ENCODE measurements around the gene PTPRG. TPM values are rescaled to one million over a fixed set of nuclear protein-coding genes. Genes with fewer than 3 reads are reported as not detected.

PTPRG gene
- total and polyA plus RNA-seq, 2 of the 13 experiments (the other 11 are each of a cell fraction or from before 2014, with no cell fraction given): 8.0 to 25.3 TPM

GRCh38 chr3:62178739-62179600 is 617.6 kb downstream of the PTPRG start (continued):
- TF ChIP-seq IKZF5 (CRISPR knock-in tag; IDR thresholded peaks at IDR 0.05) (no peak), ZNF563 (CRISPR knock-in tag; IDR thresholded peaks at IDR 0.05) (no peak), ATAD3A (CRISPR knock-in tag; IDR thresholded peaks at IDR 0.05) (no peak), MXD4 (CRISPR knock-in tag; IDR thresholded peaks at IDR 0.05) (no peak), TOPORS (CRISPR knock-in tag; IDR thresholded peaks at IDR 0.05) (no peak)

- H3K36me3 ChIP-seq (replicated peaks in 1 of 2; ENCODE audit: control insufficient read depth in 1 of 2, insufficient read depth in 2 of 2, low read length in 2 of 2): peaks cover 4 to 5% of the 10 kb centered on the region in 2 experiments; a peak in 1 of 5 replicates
- CTCF ChIA-PET (ENCODE audit: low intra/inter-chr PET ratio, low total read pairs): no interaction called here
- 94% methylated on average over 5 of the region's 5 CpGs for WGBS (ENCODE audit: low lambda C conversion rate)
- H3K4me2 ChIP-seq (ENCODE audit: low read depth, low read length): no peak overlapping the region
- in situ Hi-C loops (cut with HindIII; ENCODE audit: extremely low pct_ligation_motif_present, low pct_unique_long_range_greater_than_20kb): loop anchor here (25.0 kb wide), 2 partner anchors 318 to 618 kb away; partner anchors contain the start of gene PTPRG
- H3K27ac ChIP-seq (ENCODE audit: extremely low read length, insufficient read depth, low read length): no peak overlapping the region
- BruUV-seq (replicated peaks): no TSS peak
- no peaks in the 10 kb centered on the region for H3K9me3 ChIP-seq (ENCODE audit: low read length)
- POLR2A ChIA-PET: no interaction called here
- H3K79me2 ChIP-seq (ENCODE audit: insufficient read depth, low read length): no peaks in the 10 kb centered on the region
- H4K20me1 ChIP-seq (ENCODE audit: insufficient read depth, low read length): no peaks in the 10 kb centered on the region
- no peaks in the 10 kb centered on the region for H3K27me3 ChIP-seq (ENCODE audit: control insufficient read depth in 1 of 2, insufficient read depth in 2 of 2, low read length in 2 of 2)
- H3K4me1 ChIP-seq (ENCODE audit: insufficient read depth, low read length): peaks cover 16% of the 10 kb centered on the region
- no peak for FAIRE-seq
- no peak overlapping the region for H2AFZ ChIP-seq (ENCODE audit: low read length)
- no peak for ATAC-seq
- H3K4me3 ChIP-seq (replicated peaks in 1 of 3; ENCODE audit: insufficient read depth in 1 of 3, low read depth in 2 of 3, low read length in 3 of 3): no peak overlapping the region
- DNase-seq (ENCODE audit: low spot score): no peak
- no peak overlapping the region for H3K9ac ChIP-seq (ENCODE audit: insufficient read depth, low read depth, low read length)
- intact Hi-C loops (cut with micrococcal nuclease; ENCODE audit: unreplicated experiment): loop anchor here (10.0 kb wide), 2 partner anchors 616 to 1426 kb away; partner anchors contain the start of gene PTPRG
- TF ChIP-seq ZNF530 (CRISPR knock-in tag; IDR thresholded peaks at IDR 0.05; ENCODE audit: low read depth) (no peak), ZNF580 (CRISPR knock-in tag; IDR thresholded peaks at IDR 0.05; ENCODE audit: borderline replicate concordance, low read depth) (no peak), ZNF879 (CRISPR knock-in tag; IDR thresholded peaks at IDR 0.05) (no peak), IRX3 (CRISPR knock-in tag; IDR thresholded peaks at IDR 0.05; ENCODE audit: borderline replicate concordance, low read depth) (no peak), ZNF414 (CRISPR knock-in tag; IDR thresholded peaks at IDR 0.05) (no peak), TSC22D2 (CRISPR knock-in tag; IDR thresholded peaks at IDR 0.05; ENCODE audit: borderline replicate concordance) (no peak), CHCHD3 (CRISPR knock-in tag; IDR thresholded peaks at IDR 0.05) (no peak)
- TF ChIP-seq, protein P1, sequence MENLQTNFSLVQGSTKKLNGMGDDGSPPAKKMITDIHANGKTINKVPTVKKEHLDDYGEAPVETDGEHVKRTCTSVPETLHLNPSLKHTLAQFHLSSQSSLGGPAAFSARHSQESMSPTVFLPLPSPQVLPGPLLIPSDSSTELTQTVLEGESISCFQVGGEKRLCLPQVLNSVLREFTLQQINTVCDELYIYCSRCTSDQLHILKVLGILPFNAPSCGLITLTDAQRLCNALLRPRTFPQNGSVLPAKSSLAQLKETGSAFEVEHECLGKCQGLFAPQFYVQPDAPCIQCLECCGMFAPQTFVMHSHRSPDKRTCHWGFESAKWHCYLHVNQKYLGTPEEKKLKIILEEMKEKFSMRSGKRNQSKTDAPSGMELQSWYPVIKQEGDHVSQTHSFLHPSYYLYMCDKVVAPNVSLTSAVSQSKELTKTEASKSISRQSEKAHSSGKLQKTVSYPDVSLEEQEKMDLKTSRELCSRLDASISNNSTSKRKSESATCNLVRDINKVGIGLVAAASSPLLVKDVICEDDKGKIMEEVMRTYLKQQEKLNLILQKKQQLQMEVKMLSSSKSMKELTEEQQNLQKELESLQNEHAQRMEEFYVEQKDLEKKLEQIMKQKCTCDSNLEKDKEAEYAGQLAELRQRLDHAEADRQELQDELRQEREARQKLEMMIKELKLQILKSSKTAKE (CRISPR knock-in tag; IDR thresholded peaks at IDR 0.05; ENCODE audit: borderline replicate concordance): no peak
- TF ChIP-seq, protein P2, sequence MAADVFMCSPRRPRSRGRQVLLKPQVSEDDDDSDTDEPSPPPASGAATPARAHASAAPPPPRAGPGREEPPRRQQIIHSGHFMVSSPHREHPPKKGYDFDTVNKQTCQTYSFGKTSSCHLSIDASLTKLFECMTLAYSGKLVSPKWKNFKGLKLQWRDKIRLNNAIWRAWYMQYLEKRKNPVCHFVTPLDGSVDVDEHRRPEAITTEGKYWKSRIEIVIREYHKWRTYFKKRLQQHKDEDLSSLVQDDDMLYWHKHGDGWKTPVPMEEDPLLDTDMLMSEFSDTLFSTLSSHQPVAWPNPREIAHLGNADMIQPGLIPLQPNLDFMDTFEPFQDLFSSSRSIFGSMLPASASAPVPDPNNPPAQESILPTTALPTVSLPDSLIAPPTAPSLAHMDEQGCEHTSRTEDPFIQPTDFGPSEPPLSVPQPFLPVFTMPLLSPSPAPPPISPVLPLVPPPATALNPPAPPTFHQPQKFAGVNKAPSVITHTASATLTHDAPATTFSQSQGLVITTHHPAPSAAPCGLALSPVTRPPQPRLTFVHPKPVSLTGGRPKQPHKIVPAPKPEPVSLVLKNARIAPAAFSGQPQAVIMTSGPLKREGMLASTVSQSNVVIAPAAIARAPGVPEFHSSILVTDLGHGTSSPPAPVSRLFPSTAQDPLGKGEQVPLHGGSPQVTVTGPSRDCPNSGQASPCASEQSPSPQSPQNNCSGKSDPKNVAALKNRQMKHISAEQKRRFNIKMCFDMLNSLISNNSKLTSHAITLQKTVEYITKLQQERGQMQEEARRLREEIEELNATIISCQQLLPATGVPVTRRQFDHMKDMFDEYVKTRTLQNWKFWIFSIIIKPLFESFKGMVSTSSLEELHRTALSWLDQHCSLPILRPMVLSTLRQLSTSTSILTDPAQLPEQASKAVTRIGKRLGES (CRISPR knock-in tag; IDR thresholded peaks at IDR 0.05; ENCODE audit: borderline replicate concordance): no peak
Measured at GRCh38 chr3:62180514-62180913, 619.1 kb downstream of the PTPRG start.

All from HepG2 (cell line).